Measurements from ENCODE around the gene ZDHHC3.

ZDHHC3 gene

GRCh38 chr3:44976002-44976815 is at the start of gene ZDHHC3, which contains the start of gene EXOSC7:
Gene ZDHHC3, minus strand, starts transcription at chr3:44976174. Its CDS starts 16,738 bp downstream, at chr3:44959436.
Gene EXOSC7, plus strand, starts transcription at chr3:44976244. Its CDS starts 34 bp downstream, at chr3:44976278.
- peak; percentile 87 for DNase-seq (ENCODE audit: low read depth)

- DNase-seq (ENCODE audit: low read depth), result no peak
Measured at GRCh38 chr3:45024542-45025255, 48.7 kb upstream of the ZDHHC3 start.

GRCh38 chr3:45023675-45024074 is 47.7 kb upstream of the ZDHHC3 start:
- DNase-seq (ENCODE audit: low read depth), result no peak

GRCh38 chr3:45021524-45022297 is 45.7 kb upstream of the ZDHHC3 start:
- DNase-seq (ENCODE audit: low read depth), result no peak

GRCh38 chr3:45020534-45020933 is 44.6 kb upstream of the ZDHHC3 start:
- no peak for DNase-seq (ENCODE audit: low read depth)

GRCh38 chr3:45017821-45018220 is 41.8 kb upstream of the ZDHHC3 start:
- DNase-seq (ENCODE audit: low read depth), result no peak

GRCh38 chr3:45016916-45017315 is 40.9 kb upstream of the ZDHHC3 start:
- peak; percentile 63 for DNase-seq (ENCODE audit: low read depth)

- peak; percentile 23 for DNase-seq (ENCODE audit: low read depth)
Measured at GRCh38 chr3:45012577-45012976, 36.6 kb upstream of the ZDHHC3 start.

GRCh38 chr3:45011756-45012508 is 36.0 kb upstream of the ZDHHC3 start:
- peak; percentile 98 for DNase-seq (ENCODE audit: low read depth)

GRCh38 chr3:45010811-45011333 is 34.9 kb upstream of the ZDHHC3 start:
- DNase-seq (ENCODE audit: low read depth), result peak; percentile 97

GRCh38 chr3:45009868-45010267 is 33.9 kb upstream of the ZDHHC3 start:
- DNase-seq (ENCODE audit: low read depth), result no peak

- peak; percentile 70 for DNase-seq (ENCODE audit: low read depth)
Measured at GRCh38 chr3:45008117-45008516, 32.1 kb upstream of the ZDHHC3 start.

- no peak for DNase-seq (ENCODE audit: low read depth)
Measured at GRCh38 chr3:45007091-45007490, 31.1 kb upstream of the ZDHHC3 start.

- no peak for DNase-seq (ENCODE audit: low read depth)
Measured at GRCh38 chr3:45003859-45004258, 27.9 kb upstream of the ZDHHC3 start.

- no peak for DNase-seq (ENCODE audit: low read depth)
Measured at GRCh38 chr3:45003406-45003805, 27.4 kb upstream of the ZDHHC3 start.

GRCh38 chr3:45002720-45003119 is 26.7 kb upstream of the ZDHHC3 start:
- DNase-seq (ENCODE audit: low read depth), result no peak

GRCh38 chr3:45002139-45002660 is 26.2 kb upstream of the ZDHHC3 start:
- no peak for DNase-seq (ENCODE audit: low read depth)

- DNase-seq (ENCODE audit: low read depth), result no peak
Measured at GRCh38 chr3:45001738-45002137, 25.8 kb upstream of the ZDHHC3 start.

GRCh38 chr3:45000823-45001222 is 24.8 kb upstream of the ZDHHC3 start:
- DNase-seq (ENCODE audit: low read depth), result no peak

- DNase-seq (ENCODE audit: low read depth), result no peak
Measured at GRCh38 chr3:44999782-45000181, 23.8 kb upstream of the ZDHHC3 start.

GRCh38 chr3:44996556-44996969 is 20.6 kb upstream of the ZDHHC3 start:
- no peak for DNase-seq (ENCODE audit: low read depth)
